HFF-Myc (cell line): Measurements from ENCODE around the gene RIMKLA.

Experiments
- DNase-seq: peaks from one replicate; pipeline ENCODE4 v3.0.0-alpha.2; 2011; ENCODE audit warnings: low read depth; ENCODE audit errors: extremely low read depth
- H3K4me3 ChIP-seq: replicated peaks from 2 replicates; pipeline ENCODE4 v1.5.1; 2011; ENCODE audit warnings: low read depth, mild to moderate bottlenecking, control low read depth, low read length
- TF ChIP-seq, protein P1 (sequence below): IDR thresholded peaks from 2 replicates; pipeline ENCODE4 v1.5.1; 2012; ENCODE audit warnings: mild to moderate bottlenecking, low read depth, low read length, control low read depth; ENCODE audit errors: missing control alignments

The RIMKLA gene

DNA sequence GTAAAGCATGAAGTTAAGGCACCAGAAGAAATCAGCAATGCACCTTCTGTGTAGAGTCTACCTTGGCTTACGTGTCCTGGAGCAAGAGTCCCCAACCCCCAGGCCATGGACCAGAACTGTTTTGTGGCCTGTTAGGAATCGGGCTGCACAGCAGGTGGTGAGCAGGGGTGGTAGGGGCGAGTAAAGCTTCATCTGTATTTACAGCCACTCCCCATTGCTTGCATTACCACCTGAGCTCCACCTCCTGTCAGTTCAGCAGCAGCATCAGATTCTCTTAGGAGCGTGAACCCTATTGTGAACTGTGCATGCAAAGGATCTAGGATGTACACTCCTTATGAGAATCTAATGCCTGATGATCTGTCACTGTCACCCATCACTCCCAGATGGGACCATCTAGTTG is 53.7 kb downstream of the RIMKLA start:
- H3K4me3 ChIP-seq, result no peak overlapping the region
- no peak for DNase-seq
- TF ChIP-seq, protein P1, sequence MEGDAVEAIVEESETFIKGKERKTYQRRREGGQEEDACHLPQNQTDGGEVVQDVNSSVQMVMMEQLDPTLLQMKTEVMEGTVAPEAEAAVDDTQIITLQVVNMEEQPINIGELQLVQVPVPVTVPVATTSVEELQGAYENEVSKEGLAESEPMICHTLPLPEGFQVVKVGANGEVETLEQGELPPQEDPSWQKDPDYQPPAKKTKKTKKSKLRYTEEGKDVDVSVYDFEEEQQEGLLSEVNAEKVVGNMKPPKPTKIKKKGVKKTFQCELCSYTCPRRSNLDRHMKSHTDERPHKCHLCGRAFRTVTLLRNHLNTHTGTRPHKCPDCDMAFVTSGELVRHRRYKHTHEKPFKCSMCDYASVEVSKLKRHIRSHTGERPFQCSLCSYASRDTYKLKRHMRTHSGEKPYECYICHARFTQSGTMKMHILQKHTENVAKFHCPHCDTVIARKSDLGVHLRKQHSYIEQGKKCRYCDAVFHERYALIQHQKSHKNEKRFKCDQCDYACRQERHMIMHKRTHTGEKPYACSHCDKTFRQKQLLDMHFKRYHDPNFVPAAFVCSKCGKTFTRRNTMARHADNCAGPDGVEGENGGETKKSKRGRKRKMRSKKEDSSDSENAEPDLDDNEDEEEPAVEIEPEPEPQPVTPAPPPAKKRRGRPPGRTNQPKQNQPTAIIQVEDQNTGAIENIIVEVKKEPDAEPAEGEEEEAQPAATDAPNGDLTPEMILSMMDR, result no peak

DNA sequence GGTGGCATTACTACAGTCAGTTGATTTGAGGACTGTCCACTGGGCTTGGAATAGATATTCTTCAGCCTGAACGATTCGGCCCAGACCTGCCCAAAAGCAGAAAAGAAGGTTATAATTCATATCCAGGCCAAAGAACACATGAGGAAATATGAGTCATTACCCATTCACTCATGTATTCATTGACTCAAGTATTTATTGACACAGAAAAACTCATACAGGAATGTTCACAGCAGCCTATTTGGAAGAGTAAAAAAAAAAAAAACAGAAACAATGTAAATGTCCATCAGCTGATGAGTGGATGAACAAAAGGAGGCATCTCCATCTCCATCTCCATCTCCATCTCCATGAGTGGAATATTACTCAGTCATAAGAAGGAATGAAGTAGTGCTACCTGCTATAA is 59.3 kb downstream of the RIMKLA start:
- DNase-seq, result no peak
- H3K4me3 ChIP-seq, result no peak overlapping the region
- TF ChIP-seq, protein P1, result no peak

DNA sequence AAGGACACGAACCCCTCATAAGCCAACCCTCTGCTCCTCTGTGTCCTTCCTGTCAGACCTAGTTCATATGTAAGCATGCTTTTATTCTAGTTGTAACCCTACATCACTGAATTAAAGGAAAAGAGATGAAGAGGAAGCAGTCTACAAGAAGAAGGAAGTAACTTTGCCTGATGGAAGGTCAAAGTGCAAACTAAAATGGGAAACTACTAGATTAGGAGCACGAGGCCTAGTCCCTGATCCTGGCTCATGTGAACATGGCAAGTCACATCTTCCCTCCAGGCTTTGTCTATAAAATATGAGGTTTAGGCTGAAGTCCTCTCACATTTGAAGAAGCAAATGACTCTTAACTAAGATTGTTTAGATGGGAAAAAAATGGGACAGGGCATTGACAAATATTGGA is 62.1 kb downstream of the RIMKLA start:
- no peak for DNase-seq
- TF ChIP-seq, protein P1, result no peak
- no peak overlapping the region for H3K4me3 ChIP-seq

DNA sequence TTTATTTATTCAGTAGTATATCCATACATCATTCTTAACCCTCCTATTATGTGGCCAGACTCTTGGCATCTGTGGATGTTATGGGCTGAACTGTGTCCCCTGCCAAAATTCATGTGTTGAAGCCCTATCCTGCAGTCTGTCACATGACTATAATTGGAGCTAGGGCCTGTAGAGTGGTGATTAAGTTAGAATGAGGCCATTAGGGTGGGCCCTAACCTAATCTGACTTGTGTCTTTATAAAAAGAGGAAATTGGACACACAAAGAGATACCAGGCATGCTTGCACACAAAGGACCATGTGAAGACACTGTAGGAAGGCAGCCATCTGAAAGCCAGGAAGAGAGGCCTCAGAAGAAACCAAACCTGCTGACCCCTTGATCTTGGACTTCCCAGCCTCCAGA is 68.7 kb downstream of the RIMKLA start:
- no peak overlapping the region for H3K4me3 ChIP-seq
- no peak for DNase-seq
- TF ChIP-seq, protein P1, result no peak

DNA sequence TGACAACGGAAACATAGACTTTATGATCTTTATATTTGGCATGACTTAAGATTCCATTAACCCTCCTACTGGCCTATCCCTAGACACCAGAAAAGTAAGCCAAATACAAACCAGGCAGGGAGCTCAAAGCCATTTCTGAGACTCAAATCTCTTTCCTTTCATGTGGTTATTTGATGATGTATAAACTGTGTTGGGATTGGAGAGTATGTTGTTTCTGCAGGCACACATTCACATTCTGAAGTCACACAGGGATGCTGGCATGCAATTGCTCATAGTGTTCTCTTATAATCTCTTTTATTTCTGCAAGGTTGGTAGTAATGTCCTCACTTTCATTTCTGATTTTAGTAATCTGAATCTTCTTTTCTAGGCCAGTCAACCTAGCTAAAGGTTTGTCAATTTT is 69.5 kb downstream of the RIMKLA start:
- TF ChIP-seq, protein P1, result no peak
- no peak for DNase-seq
- H3K4me3 ChIP-seq, result no peak overlapping the region

DNA sequence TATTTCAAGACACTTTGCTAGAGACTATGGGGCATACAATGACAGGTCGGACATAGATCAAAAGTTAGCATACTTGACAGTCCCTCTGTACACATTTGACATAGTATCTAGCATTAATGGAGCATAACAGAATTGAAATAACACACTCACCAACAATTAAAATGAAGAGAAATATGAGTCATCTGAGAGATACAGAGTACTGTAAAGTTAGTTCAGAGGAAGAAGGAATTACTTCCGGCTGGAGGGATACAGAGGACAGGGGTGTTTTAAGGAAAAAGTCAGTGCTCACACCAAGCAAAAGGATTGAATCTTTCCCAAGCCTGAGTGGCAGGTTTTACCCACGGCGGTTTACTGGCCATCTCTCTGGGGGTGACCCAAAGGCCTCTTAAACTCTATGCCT is 72.8 kb downstream of the RIMKLA start:
- no peak overlapping the region for H3K4me3 ChIP-seq
- TF ChIP-seq, protein P1, result no peak
- no peak for DNase-seq

DNA sequence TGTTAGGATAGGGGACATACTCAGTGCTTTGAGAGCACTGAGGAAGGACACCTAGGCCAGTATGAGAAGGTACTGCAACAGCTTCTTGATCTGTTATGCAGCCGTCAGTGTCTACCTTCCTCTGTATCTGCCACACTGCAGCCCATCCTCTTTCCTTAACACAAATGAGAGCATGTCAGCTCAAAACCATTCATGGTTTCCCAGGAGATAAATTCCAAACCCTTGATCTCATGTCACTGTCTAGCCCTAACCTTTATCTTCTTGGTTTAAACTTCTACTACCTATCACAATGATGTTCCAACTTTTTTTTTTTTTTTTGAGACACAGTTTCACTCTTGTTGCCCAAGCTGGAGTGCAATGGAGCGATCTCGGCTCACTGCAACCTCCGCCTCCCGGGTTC is 73.8 kb downstream of the RIMKLA start:
- no peak overlapping the region for H3K4me3 ChIP-seq
- TF ChIP-seq, protein P1, result no peak
- DNase-seq, result no peak
